Left lung (tissue), 10 donors: ENCODE results near the gene RAPGEF2. TPM values are rescaled to one million over a fixed set of nuclear protein-coding genes. Genes with fewer than 3 reads are reported as not detected.
"Not testable (repeated sequence)": the region's sequence is repeated elsewhere in the genome, so short reads cannot be mapped to it uniquely, and the experiment has no call there.

Experiments
- ATAC-seq: fragments of 200-7000 bp; cut with Tn5 transposase; one replicate; pipeline ENCODE4 v1.9.1; 2020; ENCODE audit warnings: moderate library complexity
- DNase-seq, 4 donors: peaks; one replicate each; pipeline ENCODE4 v3.0.0-alpha.2; 2013 to 2020
- H3K27ac ChIP-seq, 2 donors: fragments of 200-600 bp; sonication (generic) in 1 of 2; one replicate each; pipeline versions ENCODE4 v1.5.0 to v1.8.0; 2020 to 2021
- H3K27me3 ChIP-seq, 2 donors: fragments of 200-600 bp; sonication (generic) in 1 of 2; one replicate each; pipeline versions ENCODE4 v1.5.0 to v1.8.0; 2020 to 2021
- H3K36me3 ChIP-seq, 2 donors: fragments of 200-600 bp; sonication (generic) in 1 of 2; one replicate each; pipeline versions ENCODE4 v1.5.0 to v1.8.0; 2020 to 2021
- H3K4me1 ChIP-seq, 2 donors: fragments of 200-600 bp; one replicate each; pipeline ENCODE4 v1.8.0; 2021
- H3K4me3 ChIP-seq, 2 donors: fragments of 200-600 bp; sonication (generic) in 1 of 2; one replicate each; pipeline versions ENCODE4 v1.5.0 to v1.8.0; 2020 to 2021; ENCODE audit warnings: mild to moderate bottlenecking in 1 of 2
- H3K9me3 ChIP-seq, 2 donors: fragments of 200-600 bp; sonication (generic) in 1 of 2; one replicate each; pipeline versions ENCODE4 v1.5.0 to v1.8.0; 2020 to 2021
- intact Hi-C, 2 donors: fragments of 100-400 bp; cut with DNase I; formaldehyde crosslinking; loops; one replicate each; pipeline versions ENCODE4 v1.11.2 to v1.14.2; 2022
- polyA plus RNA-seq, 6 donors: library from polyadenylated mRNA; unstranded; fragments of 120-200 nt; gene quantifications; one replicate each; pipeline ENCODE4 v1.2.1, GENCODE V29; 2013; ENCODE audit not compliant: insufficient read length in 6 of 6
- total RNA-seq, 2 donors: library from RNA; stranded (reverse); fragmentation: NEBNext Ultra II Directional; extraction: Animal tissue kit (Norgen Biotek cat#: 25700); gene quantifications; one replicate each; pipeline ENCODE4 v1.2.1, GENCODE V29; 2021
- TF ChIP-seq, protein P1 (sequence below), 2 donors: fragments of 200-600 bp; sonication (generic) in 1 of 2; IDR thresholded peaks; one replicate each; pipeline versions ENCODE4 v1.5.0 to v1.8.0; 2021; ENCODE audit warnings: antibody characterized with exemption in 2 of 2
- donor health status: DM: no; HTN: yes; CAD: no.
- donor health status: DM: no; HTN: no; CAD: no.

The RAPGEF2 gene
- total and polyA plus RNA-seq, 8 donors, result 39.9 to 52.0 (median 45.4) TPM

DNA sequence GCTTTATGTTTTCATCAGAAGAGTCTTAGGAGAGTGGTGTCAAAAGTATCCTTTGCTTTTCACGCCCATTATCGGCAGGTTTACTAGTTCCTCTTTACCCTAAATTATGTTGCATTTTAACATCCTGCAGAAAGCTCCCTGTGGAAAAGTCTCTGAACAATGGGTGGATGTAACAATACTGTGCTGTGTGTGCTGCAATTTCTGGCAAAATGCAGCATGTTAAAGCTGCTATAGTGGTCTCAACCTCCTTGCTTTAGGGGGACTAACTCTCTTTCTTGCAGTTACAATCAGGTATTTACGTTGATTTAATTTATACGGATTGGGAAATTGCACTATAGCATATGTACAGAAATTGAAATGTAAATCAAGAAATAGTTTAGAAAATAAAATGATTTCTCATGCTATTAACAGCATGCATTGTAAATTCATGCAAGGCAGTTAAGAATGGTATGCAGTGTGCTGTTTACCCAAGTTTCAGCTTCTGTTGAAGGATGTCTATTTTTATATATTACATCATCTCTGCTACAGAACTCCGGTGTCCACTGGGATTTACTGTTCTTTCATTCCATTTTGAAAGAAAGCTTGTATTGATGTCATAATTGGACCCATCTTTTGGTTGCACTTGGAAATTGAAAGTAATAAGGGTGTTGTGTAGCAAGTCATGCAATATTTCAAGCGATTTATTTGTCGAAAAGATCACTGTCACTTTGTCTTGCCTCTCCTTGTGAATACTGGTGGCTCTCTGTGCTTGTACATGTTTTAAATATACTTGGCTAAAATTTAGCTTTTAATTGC lies 145.7 kb downstream of the RAPGEF2 start:
- TF ChIP-seq, protein P1, sequence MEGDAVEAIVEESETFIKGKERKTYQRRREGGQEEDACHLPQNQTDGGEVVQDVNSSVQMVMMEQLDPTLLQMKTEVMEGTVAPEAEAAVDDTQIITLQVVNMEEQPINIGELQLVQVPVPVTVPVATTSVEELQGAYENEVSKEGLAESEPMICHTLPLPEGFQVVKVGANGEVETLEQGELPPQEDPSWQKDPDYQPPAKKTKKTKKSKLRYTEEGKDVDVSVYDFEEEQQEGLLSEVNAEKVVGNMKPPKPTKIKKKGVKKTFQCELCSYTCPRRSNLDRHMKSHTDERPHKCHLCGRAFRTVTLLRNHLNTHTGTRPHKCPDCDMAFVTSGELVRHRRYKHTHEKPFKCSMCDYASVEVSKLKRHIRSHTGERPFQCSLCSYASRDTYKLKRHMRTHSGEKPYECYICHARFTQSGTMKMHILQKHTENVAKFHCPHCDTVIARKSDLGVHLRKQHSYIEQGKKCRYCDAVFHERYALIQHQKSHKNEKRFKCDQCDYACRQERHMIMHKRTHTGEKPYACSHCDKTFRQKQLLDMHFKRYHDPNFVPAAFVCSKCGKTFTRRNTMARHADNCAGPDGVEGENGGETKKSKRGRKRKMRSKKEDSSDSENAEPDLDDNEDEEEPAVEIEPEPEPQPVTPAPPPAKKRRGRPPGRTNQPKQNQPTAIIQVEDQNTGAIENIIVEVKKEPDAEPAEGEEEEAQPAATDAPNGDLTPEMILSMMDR (IDR thresholded peaks at IDR 0.05), result no peak
- intact Hi-C loops, result no loop called here
- peaks cover 0 to 7% of the 10 kb centered on the region in 2 donors for H3K9me3 ChIP-seq
- ATAC-seq, result peak; percentile 93
- H3K4me1 ChIP-seq, result peaks cover 6 to 9% of the 10 kb centered on the region in 2 donors
- H3K27me3 ChIP-seq, result no peaks in the 10 kb centered on the region
- no peak for DNase-seq
- H3K27ac ChIP-seq, result no peak overlapping the region
- H3K4me3 ChIP-seq, result no peak overlapping the region
- H3K36me3 ChIP-seq, result peaks cover 0 to 16% of the 10 kb centered on the region in 2 donors

DNA sequence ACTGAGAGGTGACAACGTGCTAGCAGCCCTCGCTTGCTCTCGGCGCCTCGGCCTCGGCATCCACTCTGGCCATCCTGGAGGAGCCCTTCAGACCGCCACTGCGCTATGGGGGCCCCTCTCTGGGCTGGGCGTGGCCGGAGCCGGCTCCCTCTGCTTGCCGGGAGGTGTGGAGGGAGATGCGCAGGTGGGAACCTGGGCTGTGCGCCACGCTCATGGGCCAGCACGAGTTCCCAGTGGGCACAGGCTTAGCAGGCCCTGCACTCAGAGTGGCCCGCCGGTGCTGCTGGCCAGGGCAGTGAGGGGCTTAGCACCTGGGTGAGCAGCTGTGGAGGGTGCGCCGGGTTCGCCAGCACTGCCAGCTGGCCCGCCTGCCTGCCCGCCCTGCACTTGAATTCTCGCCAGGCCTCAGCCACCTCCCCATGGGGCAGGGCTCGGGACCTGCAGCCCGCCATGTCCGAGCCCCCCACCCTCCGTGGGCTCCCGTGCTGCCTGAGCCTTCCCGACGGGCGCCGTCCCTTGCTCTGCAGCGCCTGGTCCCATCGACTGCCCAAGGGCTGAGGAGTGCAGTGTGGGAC lies 148.0 kb downstream of the RAPGEF2 start:
- Histone ChIP-seq H3K9me3 (peaks cover 0 to 7% of the 10 kb centered on the region in 2 donors), H3K4me1 (peaks cover 6 to 9% of the 10 kb centered on the region in 2 donors), H3K27ac (no peak overlapping the region), H3K27me3 (no peaks in the 10 kb centered on the region), H3K4me3 (no peak overlapping the region), H3K36me3 (peaks cover 0 to 16% of the 10 kb centered on the region in 2 donors)
- intact Hi-C loops, result no loop called here
- TF ChIP-seq, protein P1 (IDR thresholded peaks at IDR 0.05), result no peak
- peak in 1 of 4 donors; percentile 70 for DNase-seq
- no peak for ATAC-seq

DNA sequence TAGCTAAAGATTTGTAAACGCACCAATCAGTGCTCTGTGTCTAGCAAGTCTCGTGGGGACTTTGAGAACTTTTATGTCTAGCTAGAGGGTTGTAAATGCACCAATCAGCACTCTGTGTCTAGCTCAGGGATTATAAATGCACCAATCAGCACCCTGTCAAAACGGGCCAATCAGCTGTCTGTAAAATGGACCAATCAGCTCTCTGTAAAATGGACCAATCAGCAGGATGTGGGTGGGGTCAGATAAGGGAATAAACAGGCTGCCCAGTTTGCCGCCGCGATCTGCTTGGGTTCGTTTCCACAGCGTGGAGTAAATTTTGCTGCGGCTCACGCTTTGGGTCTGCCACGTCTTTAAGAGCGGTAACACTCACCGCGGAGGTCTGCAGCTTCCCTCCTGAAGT lies 148.7 kb downstream of the RAPGEF2 start:
- H3K27me3 ChIP-seq, intact Hi-C loops, DNase-seq, H3K27ac ChIP-seq, H3K4me1 ChIP-seq, H3K9me3 ChIP-seq, H3K4me3 ChIP-seq, ATAC-seq: not testable (repeated sequence)
- H3K36me3 ChIP-seq, result peaks cover 0 to 16% of the 10 kb centered on the region in 2 donors

DNA sequence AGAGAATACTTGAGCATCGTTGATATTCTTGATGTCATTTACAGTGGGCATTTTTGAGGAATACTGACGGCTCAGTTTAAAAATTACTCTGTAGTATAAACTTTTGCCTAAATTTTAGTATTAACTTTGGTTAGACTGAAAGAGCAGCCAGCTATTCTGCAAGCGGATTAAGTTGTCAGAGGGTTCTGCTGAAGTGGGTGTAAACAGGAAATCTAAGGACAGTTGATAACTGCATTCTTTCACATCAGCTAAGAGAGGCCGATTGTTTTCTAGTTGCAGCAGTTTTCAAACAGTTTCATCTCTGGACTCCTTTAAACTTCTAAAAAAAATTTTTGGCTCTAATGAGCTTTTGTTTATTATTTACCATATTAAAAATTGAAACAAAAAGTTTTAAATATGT lies 149.6 kb downstream of the RAPGEF2 start:
- TF ChIP-seq, protein P1 (IDR thresholded peaks at IDR 0.05), result no peak
- DNase-seq, result peak in 1 of 4 donors; percentile 59
- Histone ChIP-seq H3K27ac (no peak overlapping the region), H3K36me3 (peaks cover 0 to 16% of the 10 kb centered on the region in 2 donors), H3K27me3 (no peaks in the 10 kb centered on the region), H3K4me3 (no peak overlapping the region), H3K9me3 (peaks cover 0 to 7% of the 10 kb centered on the region in 2 donors), H3K4me1 (peaks cover 6 to 9% of the 10 kb centered on the region in 2 donors)
- no peak for ATAC-seq
- intact Hi-C loops, result no loop called here

DNA sequence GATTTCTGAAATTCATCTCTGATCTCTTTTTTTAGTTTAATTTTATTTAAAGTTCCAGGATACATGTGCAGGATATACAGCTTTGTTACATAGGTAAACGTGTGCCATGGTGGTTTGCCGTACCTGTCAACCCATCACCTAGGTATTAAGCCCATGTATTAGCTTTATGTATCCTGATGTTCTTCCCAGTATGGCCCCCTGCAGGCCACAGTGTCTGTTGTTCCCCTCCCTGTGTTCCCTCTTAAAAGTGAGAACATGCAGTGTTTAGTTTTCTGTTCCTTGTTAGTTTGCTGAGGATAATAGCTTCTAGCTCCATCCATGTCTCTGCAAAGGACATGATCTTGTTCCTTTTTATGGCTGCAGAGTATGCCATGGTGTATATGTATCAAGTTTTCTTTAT lies 153.2 kb downstream of the RAPGEF2 start:
- ATAC-seq, result no peak
- no peak overlapping the region for H3K27ac ChIP-seq
- H3K9me3 ChIP-seq, result peaks cover 0 to 3% of the 10 kb centered on the region in 2 donors
- DNase-seq, result no peak
- H3K4me1 ChIP-seq, result no peaks in the 10 kb centered on the region
- TF ChIP-seq, protein P1 (IDR thresholded peaks at IDR 0.05), result no peak
- peaks cover 0 to 9% of the 10 kb centered on the region in 2 donors for H3K36me3 ChIP-seq
- no peak overlapping the region for H3K4me3 ChIP-seq
- intact Hi-C loops, result no loop called here
- no peaks in the 10 kb centered on the region for H3K27me3 ChIP-seq
